Measurements from ENCODE around the gene RPL35.

RPL35 gene

GRCh38 chr9:124869986-124870560, 8.3 kb upstream of the RPL35 start:
- H3K36me3 ChIP-seq: peaks cover 23% of the 10 kb centered on the region
- no peaks in the 10 kb centered on the region for H3K27me3 ChIP-seq
- TF ChIP-seq CTCF (IDR thresholded peaks at IDR 0.05): no peak
- peaks cover 24 to 34% of the 10 kb centered on the region in 2 experiments for H3K4me1 ChIP-seq (ENCODE audit: control insufficient read depth in 1 of 2, insufficient read depth in 1 of 2, low read depth in 1 of 2, low read length in 1 of 2)
- H3K4me3 ChIP-seq (ENCODE audit: low read depth in 1 of 2, low read length in 1 of 2): peak overlapping the region; percentile 93 to 95
- no peaks in the 10 kb centered on the region for H3K9me3 ChIP-seq
- H3K27ac ChIP-seq: peak overlapping the region; percentile 91

- peak overlapping the region; percentile 91 for H3K27ac ChIP-seq
- H3K4me3 ChIP-seq (ENCODE audit: low read depth in 1 of 2, low read length in 1 of 2): peak overlapping the region; percentile 93 to 95
- no peaks in the 10 kb centered on the region for H3K27me3 ChIP-seq
- peaks cover 18% of the 10 kb centered on the region for H3K36me3 ChIP-seq
- H3K4me1 ChIP-seq (ENCODE audit: control insufficient read depth in 1 of 2, insufficient read depth in 1 of 2, low read depth in 1 of 2, low read length in 1 of 2): peaks cover 24 to 34% of the 10 kb centered on the region in 2 experiments
- no peak for TF ChIP-seq CTCF (IDR thresholded peaks at IDR 0.05)
- no peaks in the 10 kb centered on the region for H3K9me3 ChIP-seq
These were observed 7.8 kb upstream of the RPL35 start for GRCh38 chr9:124869466-124869985.

- H3K4me3 ChIP-seq (ENCODE audit: low read depth in 1 of 2, low read length in 1 of 2): peak overlapping the region; percentile 93 to 95
These were observed 7.0 kb upstream of the RPL35 start for GRCh38 chr9:124868511-124869465.

GRCh38 chr9:124863371-124863871, 1.7 kb upstream of the RPL35 start:
- no peak overlapping the region for H3K27ac ChIP-seq
- H3K27me3 ChIP-seq: no peaks in the 10 kb centered on the region
- H3K9me3 ChIP-seq: no peaks in the 10 kb centered on the region
- peaks cover 26 to 29% of the 10 kb centered on the region in 2 experiments for H3K4me1 ChIP-seq (ENCODE audit: control insufficient read depth in 1 of 2, insufficient read depth in 1 of 2, low read depth in 1 of 2, low read length in 1 of 2)
- no peak for TF ChIP-seq CTCF (IDR thresholded peaks at IDR 0.05)
- H3K36me3 ChIP-seq: peaks cover 17% of the 10 kb centered on the region
- H3K4me3 ChIP-seq (ENCODE audit: low read depth in 1 of 2, low read length in 1 of 2): no peak overlapping the region

More at GRCh38 chr9:124868511-124869465, 7.0 kb upstream of the RPL35 start:
- Histone ChIP-seq H3K27ac (peak overlapping the region; percentile 91), H3K27me3 (no peaks in the 10 kb centered on the region), H3K9me3 (no peaks in the 10 kb centered on the region), H3K36me3 (peaks cover 10% of the 10 kb centered on the region), H3K4me1 (ENCODE audit: control insufficient read depth in 1 of 2, insufficient read depth in 1 of 2, low read depth in 1 of 2, low read length in 1 of 2) (peaks cover 24 to 34% of the 10 kb centered on the region in 2 experiments)
- peak; percentile 40 for TF ChIP-seq CTCF (IDR thresholded peaks at IDR 0.05)

GRCh38 chr9:124860582-124861341, 995 bp downstream of the RPL35 start:
- Histone ChIP-seq H3K4me1 (ENCODE audit: control insufficient read depth in 1 of 2, insufficient read depth in 1 of 2, low read depth in 1 of 2, low read length in 1 of 2) (peaks cover 19 to 23% of the 10 kb centered on the region in 2 experiments), H3K36me3 (peaks cover 37% of the 10 kb centered on the region), H3K4me3 (ENCODE audit: low read depth in 1 of 2, low read length in 1 of 2) (peak overlapping the region; percentile 74 to 94), H3K9me3 (no peaks in the 10 kb centered on the region), H3K27me3 (no peaks in the 10 kb centered on the region), H3K27ac (peak overlapping the region; percentile 78)
- no peak for TF ChIP-seq CTCF (IDR thresholded peaks at IDR 0.05)

Measured in neutrophil (primary cell).